ENCODE measurements around the gene HMG20B. TPM values are rescaled to one million over a fixed set of nuclear protein-coding genes. Genes with fewer than 3 reads are reported as not detected.
A peak's percentile ranks its signal among the peaks of the same experiment; 100 is the strongest.

HMG20B gene
- total RNA-seq, 6 experiments from 2014 or later = 73.5 to 90.1 (median 78.3) TPM

DNA sequence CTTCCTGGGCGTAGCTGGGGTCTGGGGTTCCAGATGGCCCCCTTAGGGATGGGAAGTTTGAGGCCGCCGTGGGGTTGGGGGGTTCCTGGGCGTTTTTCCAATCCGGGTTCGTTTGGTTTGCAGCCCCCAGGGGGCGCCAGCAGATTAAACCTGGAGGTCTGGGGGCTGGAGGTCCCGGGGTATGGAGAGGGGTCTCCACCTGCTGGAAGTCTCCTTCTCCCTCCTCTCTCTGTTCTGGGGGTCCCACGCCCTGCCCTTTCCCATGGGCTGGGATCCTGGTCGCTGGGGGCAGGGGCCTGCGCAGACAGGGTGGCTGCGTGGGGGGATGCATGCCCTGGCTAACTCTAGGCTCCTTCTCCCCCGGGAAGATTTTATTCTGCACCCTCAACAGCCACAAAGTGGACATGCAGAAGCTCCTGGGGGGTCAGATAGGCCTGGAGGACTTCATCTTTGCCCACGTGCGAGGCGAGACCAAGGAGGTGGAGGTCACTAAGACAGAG, 13.4 kb downstream of the HMG20B start:
- Mint-ChIP-seq H3K36me3 (ENCODE audit: low read depth) (no peaks in the 10 kb centered on the region), H3K4me1 (ENCODE audit: low read depth) (no peaks in the 10 kb centered on the region), H3K4me3 (no peak overlapping the region), H3K27me3 (ENCODE audit: insufficient read depth) (peaks cover 7% of the 10 kb centered on the region), H3K27ac (no peak overlapping the region), H3K9me3 (peaks cover 5% of the 10 kb centered on the region; the same call in 1 of the 2 replicates)
- TF ChIP-seq, protein P1, sequence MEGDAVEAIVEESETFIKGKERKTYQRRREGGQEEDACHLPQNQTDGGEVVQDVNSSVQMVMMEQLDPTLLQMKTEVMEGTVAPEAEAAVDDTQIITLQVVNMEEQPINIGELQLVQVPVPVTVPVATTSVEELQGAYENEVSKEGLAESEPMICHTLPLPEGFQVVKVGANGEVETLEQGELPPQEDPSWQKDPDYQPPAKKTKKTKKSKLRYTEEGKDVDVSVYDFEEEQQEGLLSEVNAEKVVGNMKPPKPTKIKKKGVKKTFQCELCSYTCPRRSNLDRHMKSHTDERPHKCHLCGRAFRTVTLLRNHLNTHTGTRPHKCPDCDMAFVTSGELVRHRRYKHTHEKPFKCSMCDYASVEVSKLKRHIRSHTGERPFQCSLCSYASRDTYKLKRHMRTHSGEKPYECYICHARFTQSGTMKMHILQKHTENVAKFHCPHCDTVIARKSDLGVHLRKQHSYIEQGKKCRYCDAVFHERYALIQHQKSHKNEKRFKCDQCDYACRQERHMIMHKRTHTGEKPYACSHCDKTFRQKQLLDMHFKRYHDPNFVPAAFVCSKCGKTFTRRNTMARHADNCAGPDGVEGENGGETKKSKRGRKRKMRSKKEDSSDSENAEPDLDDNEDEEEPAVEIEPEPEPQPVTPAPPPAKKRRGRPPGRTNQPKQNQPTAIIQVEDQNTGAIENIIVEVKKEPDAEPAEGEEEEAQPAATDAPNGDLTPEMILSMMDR (IDR thresholded peaks at IDR 0.05) = peak; percentile 75
- DNase-seq = no peak

DNA sequence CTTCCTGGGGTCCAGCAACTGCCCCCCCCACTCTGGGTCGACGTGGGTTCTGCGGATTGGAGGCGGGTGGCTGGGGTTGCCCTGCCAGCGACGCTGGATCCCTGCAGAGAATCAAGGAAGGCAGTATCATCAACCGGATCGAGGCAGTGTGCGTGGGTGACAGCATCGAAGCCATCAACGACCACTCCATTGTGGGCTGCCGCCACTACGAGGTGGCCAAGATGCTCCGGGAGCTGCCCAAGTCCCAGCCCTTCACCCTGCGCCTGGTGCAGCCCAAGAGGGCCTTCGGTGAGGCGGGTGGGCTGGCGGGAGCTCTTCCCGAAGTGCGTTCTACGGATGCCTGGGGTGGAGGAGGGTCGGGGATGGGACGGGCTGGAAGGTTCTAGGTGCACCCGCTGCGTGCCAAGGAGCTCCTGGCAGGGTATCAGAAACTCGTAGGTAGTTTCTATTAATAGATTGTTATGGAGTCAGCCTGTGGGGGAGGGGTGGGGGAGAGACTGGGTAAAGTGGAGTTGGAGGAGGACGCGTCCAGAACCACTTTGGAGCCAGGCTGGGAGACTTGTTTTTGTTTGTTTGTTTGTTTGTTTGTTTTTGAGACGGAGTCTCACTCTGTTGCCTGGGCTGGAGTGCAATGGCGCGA, 14.1 kb downstream of the HMG20B start:
- H3K9me3 Mint-ChIP-seq = peaks cover 5% of the 10 kb centered on the region; the same call in 1 of the 2 replicates
- H3K27ac Mint-ChIP-seq = no peak overlapping the region
- no peak overlapping the region for H3K4me3 Mint-ChIP-seq
- H3K4me1 Mint-ChIP-seq (ENCODE audit: low read depth) = no peaks in the 10 kb centered on the region
- H3K27me3 Mint-ChIP-seq (ENCODE audit: insufficient read depth) = peaks cover 12% of the 10 kb centered on the region
- TF ChIP-seq, protein P1 (IDR thresholded peaks at IDR 0.05) = no peak
- no peak for DNase-seq
- no peaks in the 10 kb centered on the region for H3K36me3 Mint-ChIP-seq (ENCODE audit: low read depth)

DNA sequence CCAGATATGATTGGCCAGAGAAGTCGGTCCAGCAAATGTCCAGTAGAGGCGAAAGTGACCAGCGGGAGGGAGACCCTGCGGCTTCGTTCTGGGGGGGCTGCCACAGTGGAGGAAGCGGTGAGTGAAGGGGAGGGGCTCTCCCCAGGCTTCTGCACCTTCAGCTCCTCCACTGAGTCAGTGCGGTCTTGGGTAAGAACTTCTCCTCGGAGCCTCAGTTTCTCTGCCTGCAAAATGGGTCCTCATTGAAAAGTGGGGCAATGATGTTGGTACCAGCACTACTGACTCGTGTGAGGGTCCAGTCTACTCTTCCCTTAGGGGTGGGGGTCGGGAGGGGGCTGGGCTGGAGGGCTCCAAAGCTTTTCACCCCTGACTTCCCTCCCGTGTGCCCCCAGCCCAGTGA, 16.7 kb downstream of the HMG20B start:
- Mint-ChIP-seq H3K27me3 (ENCODE audit: insufficient read depth) (peaks cover 12% of the 10 kb centered on the region), H3K4me3 (no peak overlapping the region), H3K9me3 (peaks cover 5% of the 10 kb centered on the region; the same call in 1 of the 2 replicates), H3K36me3 (ENCODE audit: low read depth) (no peaks in the 10 kb centered on the region; the same call in 1 of the 2 replicates), H3K27ac (no peak overlapping the region), H3K4me1 (ENCODE audit: low read depth) (no peaks in the 10 kb centered on the region)
- TF ChIP-seq, protein P1 (IDR thresholded peaks at IDR 0.05) = no peak
- no peak for DNase-seq

DNA sequence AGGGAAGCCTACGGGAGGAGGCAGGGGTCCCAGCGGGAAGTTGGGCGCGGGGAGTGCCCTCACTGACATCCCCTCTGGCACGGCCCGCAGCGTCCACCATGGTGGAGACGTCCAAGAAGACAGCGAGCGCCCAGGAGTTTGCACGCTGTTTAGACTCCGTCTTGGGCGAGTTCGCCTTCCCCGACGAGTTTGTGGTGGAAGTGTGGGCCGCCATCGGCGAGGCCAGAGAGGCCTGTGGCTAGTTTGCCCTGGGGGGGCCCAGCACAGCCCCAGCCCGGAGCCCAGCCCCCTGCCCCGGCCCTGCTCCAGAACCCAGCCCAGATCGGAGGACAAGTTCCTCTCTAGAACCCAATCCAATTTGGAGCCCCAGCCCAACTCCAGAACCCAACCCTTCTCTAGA, 17.2 kb downstream of the HMG20B start:
- no peaks in the 10 kb centered on the region for H3K4me1 Mint-ChIP-seq (ENCODE audit: low read depth)
- H3K36me3 Mint-ChIP-seq (ENCODE audit: low read depth) = no peaks in the 10 kb centered on the region; the same call in 1 of the 2 replicates
- H3K4me3 Mint-ChIP-seq = no peak overlapping the region
- no peak overlapping the region for H3K27ac Mint-ChIP-seq
- DNase-seq = no peak
- TF ChIP-seq, protein P1 (IDR thresholded peaks at IDR 0.05) = no peak
- peaks cover 5% of the 10 kb centered on the region; the same call in 1 of the 2 replicates for H3K9me3 Mint-ChIP-seq
- H3K27me3 Mint-ChIP-seq (ENCODE audit: insufficient read depth) = peaks cover 12% of the 10 kb centered on the region

DNA sequence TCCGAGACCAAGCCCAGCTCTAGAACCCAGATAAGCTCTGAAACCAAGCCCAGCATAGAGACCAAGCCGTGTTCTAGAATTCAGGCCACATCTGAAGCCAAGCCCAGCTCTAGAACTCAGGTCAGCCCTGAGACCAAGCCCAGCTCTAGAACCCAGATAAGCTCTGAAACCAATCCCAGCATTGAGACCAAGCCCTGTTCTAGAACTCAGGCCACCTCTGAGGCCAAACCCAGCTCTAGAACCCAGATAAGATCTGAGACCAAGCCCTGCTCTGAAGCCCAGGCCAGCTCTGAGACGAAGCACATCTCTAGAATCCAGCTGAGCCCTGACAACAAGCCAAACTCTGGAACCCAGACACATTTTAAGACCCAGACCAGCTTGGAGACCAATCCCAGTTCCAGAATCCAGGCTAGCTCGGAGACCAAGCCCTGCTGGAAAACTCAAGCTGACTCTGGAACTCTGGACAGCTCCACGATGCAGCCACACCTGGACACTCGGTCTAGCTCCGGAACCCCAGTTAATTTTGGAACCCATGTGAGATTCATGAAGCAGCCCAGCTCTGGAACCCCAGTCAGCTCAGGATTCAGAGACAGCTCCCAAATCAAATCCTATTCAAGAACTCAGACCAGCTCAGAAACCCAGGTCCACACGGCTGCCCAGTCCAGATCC, 18.4 kb downstream of the HMG20B start:
- Mint-ChIP-seq H3K27me3 (ENCODE audit: insufficient read depth) (peaks cover 12% of the 10 kb centered on the region), H3K36me3 (ENCODE audit: low read depth) (no peaks in the 10 kb centered on the region; the same call in 1 of the 2 replicates), H3K27ac (no peak overlapping the region), H3K9me3 (peaks cover 5% of the 10 kb centered on the region; the same call in 1 of the 2 replicates), H3K4me1 (ENCODE audit: low read depth) (no peaks in the 10 kb centered on the region), H3K4me3 (no peak overlapping the region)
- DNase-seq = no peak
- TF ChIP-seq, protein P1 (IDR thresholded peaks at IDR 0.05) = no peak
